ENCODE results near the gene WDR62. TPM values are rescaled to one million over a fixed set of nuclear protein-coding genes. Genes with fewer than 3 reads are reported as not detected.
"Not testable (repeated sequence)": the region's sequence is repeated elsewhere in the genome, so short reads cannot be mapped to it uniquely, and the experiment has no call there.

The WDR62 gene
- total RNA-seq, 4 donors from 2014 or later = 0.78 to 1.8 (median 0.84) TPM

- no peaks in the 10 kb centered on the region for H3K9me3 ChIP-seq
- H3K4me3 ChIP-seq (replicated peaks in 1 of 3) = no peak overlapping the region
- no peak overlapping the region for H3K27ac ChIP-seq
- intact Hi-C loops (cut with DNase I) = no loop called here
- DNase-seq = no peak
- WGBS, 2 donors = 81% methylated on average over 6 of the region's 6 CpGs
- peaks cover 0 to 6% of the 10 kb centered on the region in 2 donors for H3K36me3 ChIP-seq
- peaks cover 4 to 10% of the 10 kb centered on the region in 2 donors for H3K4me1 ChIP-seq
- H3K27me3 ChIP-seq = no peaks in the 10 kb centered on the region
- TF ChIP-seq, protein P1, sequence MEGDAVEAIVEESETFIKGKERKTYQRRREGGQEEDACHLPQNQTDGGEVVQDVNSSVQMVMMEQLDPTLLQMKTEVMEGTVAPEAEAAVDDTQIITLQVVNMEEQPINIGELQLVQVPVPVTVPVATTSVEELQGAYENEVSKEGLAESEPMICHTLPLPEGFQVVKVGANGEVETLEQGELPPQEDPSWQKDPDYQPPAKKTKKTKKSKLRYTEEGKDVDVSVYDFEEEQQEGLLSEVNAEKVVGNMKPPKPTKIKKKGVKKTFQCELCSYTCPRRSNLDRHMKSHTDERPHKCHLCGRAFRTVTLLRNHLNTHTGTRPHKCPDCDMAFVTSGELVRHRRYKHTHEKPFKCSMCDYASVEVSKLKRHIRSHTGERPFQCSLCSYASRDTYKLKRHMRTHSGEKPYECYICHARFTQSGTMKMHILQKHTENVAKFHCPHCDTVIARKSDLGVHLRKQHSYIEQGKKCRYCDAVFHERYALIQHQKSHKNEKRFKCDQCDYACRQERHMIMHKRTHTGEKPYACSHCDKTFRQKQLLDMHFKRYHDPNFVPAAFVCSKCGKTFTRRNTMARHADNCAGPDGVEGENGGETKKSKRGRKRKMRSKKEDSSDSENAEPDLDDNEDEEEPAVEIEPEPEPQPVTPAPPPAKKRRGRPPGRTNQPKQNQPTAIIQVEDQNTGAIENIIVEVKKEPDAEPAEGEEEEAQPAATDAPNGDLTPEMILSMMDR (IDR thresholded peaks at IDR 0.05) = no peak
- no peak for TF ChIP-seq POLR2A (IDR thresholded peaks at IDR 0.05)
Observed at GRCh38 chr19:36040495-36040894, 14.2 kb upstream of the WDR62 start.

DNA sequence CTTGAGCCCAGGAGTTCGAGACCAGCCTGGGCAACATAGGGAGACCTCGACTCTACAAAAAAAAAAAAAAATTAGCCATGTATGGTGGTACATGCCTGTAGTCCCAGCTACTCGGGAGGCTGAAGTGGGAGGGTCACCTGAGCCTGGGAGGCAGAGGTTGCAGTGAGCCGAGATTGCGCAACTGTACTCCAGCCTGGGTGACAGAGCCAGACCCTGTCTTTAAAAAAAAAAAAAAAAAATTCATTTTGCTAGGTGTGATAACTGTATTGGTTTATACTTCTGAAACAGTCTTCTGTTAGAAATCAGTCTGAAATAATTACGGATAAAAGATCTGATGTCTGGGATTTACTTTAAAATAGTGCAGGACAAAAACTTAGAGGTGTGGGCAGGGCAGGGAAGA lies 13.6 kb upstream of the WDR62 start:
- H3K9me3 ChIP-seq; H3K4me3 ChIP-seq (replicated peaks in 1 of 3); H3K27me3 ChIP-seq; DNase-seq; H3K36me3 ChIP-seq; intact Hi-C loops (cut with DNase I): not testable (repeated sequence)
- Histone ChIP-seq H3K4me1 (peaks cover 4 to 10% of the 10 kb centered on the region in 2 donors), H3K27ac (peak overlapping the region in 2 of 3 donors; percentile 11 to 18)
- 88 to 91% methylated on average over 6 of the region's 6 CpGs for WGBS, 2 donors

DNA sequence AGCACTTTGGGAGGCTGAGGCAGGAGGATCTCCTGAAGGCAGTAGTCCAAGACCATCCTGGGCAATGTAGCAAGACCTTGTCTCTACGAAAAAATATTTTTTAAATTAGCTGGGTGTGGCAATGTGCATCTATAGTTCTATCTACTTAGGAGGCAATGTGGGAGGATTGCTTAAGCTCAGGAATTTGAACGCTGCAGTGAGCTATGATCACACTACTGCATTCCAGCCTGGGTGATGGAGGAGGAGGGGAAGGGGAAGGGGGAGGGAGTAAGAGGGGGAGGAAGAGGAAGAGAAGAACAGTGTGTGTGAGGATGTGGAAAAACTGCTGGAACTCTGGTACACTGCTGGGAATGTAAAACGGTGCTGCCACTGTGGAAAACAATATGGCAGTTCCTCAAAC lies 12.9 kb upstream of the WDR62 start:
- no peaks in the 10 kb centered on the region for H3K27me3 ChIP-seq
- TF ChIP-seq, protein P1 (IDR thresholded peaks at IDR 0.05) = no peak
- TF ChIP-seq POLR2A (IDR thresholded peaks at IDR 0.05) = no peak
- H3K9me3 ChIP-seq = no peaks in the 10 kb centered on the region
- 14 to 22% methylated on average over 3 of the region's 3 CpGs for WGBS, 2 donors
- DNase-seq = peak; percentile 46 to 47
- H3K4me3 ChIP-seq (replicated peaks in 1 of 3) = no peak overlapping the region
- peaks cover 4 to 10% of the 10 kb centered on the region in 2 donors for H3K4me1 ChIP-seq
- peaks cover 0 to 6% of the 10 kb centered on the region in 2 donors for H3K36me3 ChIP-seq
- peak overlapping the region in 1 of 3 donors; percentile 12 for H3K27ac ChIP-seq
- intact Hi-C loops (cut with DNase I) = no loop called here

DNA sequence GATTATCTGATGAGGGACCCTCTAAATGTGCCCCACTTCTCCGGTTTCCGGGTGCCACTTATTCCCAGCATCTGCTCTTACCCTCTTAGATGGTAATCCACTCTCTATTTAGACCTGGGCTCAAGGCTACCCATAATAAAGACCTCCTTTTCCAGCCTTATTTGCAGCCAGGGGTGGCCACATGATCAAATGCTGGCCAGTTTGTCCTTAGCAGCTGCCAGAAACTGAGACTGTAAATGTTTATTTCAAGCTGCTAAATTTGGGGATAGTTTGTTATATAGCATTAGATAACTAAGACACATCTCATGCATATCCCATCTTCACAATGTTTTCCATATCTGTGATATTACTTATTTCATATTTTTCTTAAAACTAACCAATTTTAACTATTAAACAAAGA lies 10.7 kb upstream of the WDR62 start:
- intact Hi-C loops (cut with DNase I) = no loop called here
- Histone ChIP-seq H3K27ac (no peak overlapping the region), H3K4me3 (replicated peaks in 1 of 3) (no peak overlapping the region), H3K4me1 (peaks cover 4 to 10% of the 10 kb centered on the region in 2 donors), H3K9me3 (no peaks in the 10 kb centered on the region), H3K27me3 (no peaks in the 10 kb centered on the region), H3K36me3 (no peaks in the 10 kb centered on the region)
- no peak for DNase-seq
- TF ChIP-seq POLR2A (IDR thresholded peaks at IDR 0.05) = no peak
- TF ChIP-seq, protein P1 (IDR thresholded peaks at IDR 0.05) = no peak
- WGBS, 2 donors = 93 to 100% methylated on average over 2 of the region's 2 CpGs

DNA sequence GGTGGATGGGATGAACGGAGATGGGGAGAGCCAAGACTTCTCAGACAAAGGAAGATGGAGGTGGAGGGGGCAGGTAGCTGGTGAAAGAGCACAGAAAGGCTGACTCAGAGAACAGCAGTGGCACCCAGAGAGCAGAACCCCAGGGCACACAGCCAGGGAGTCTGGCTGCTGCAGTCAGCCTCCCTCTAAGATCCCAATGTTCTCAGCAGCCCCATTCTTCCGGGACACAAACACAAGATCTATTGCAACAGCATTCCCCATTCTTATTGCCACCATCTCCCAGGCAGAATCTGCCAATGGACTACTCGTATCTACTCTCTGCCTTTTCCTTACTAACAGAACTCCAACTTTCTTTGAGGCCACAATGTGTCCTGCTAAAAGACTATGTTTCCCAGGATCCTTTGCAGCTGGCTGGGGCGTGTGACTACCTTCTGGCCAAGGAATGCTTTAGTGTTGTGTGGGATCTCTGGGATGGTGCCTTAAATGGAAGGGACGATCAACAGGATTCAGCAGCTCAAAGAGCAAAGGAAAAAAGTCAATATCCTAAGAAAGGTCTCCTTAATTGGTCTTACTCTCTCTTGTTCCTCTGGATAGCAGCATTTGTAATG lies 8.2 kb upstream of the WDR62 start:
- no peaks in the 10 kb centered on the region for H3K27me3 ChIP-seq
- no peak for DNase-seq
- H3K36me3 ChIP-seq = no peaks in the 10 kb centered on the region
- no peak overlapping the region for H3K27ac ChIP-seq
- WGBS, 2 donors = 91 to 94% methylated on average over 5 of the region's 5 CpGs
- TF ChIP-seq, protein P1 (IDR thresholded peaks at IDR 0.05) = no peak
- no peak for TF ChIP-seq POLR2A (IDR thresholded peaks at IDR 0.05)
- no peaks in the 10 kb centered on the region for H3K9me3 ChIP-seq
- intact Hi-C loops (cut with DNase I) = no loop called here
- no peak overlapping the region for H3K4me3 ChIP-seq (replicated peaks in 1 of 3)
- H3K4me1 ChIP-seq = peaks cover 0 to 7% of the 10 kb centered on the region in 2 donors
